GM13977 (cell line): ENCODE measurements around the gene PTRHD1.

Experiments
- DNase-seq: peaks from one replicate; pipeline ENCODE4 v3.0.0; 2012; ENCODE audit warnings: low spot score
- in situ Hi-C: fragments of 300-500 bp; cut with MboI; formaldehyde crosslinking; loops from one replicate; pipeline ENCODE4 v1.12.0; 2022; ENCODE audit warnings: low sequenced_read_pairs, low pct_unique_long_range_greater_than_20kb, mixed read lengths, inconsistent platforms; ENCODE audit not compliant: unreplicated experiment
- TF ChIP-seq, protein P1 (sequence below): IDR thresholded peaks from 2 replicates; pipeline ENCODE4 v1.5.1; 2012; ENCODE audit warnings: mild to moderate bottlenecking, control low read depth; ENCODE audit not compliant: insufficient read depth; ENCODE audit errors: extremely low read depth, missing control alignments

PTRHD1 gene

DNA sequence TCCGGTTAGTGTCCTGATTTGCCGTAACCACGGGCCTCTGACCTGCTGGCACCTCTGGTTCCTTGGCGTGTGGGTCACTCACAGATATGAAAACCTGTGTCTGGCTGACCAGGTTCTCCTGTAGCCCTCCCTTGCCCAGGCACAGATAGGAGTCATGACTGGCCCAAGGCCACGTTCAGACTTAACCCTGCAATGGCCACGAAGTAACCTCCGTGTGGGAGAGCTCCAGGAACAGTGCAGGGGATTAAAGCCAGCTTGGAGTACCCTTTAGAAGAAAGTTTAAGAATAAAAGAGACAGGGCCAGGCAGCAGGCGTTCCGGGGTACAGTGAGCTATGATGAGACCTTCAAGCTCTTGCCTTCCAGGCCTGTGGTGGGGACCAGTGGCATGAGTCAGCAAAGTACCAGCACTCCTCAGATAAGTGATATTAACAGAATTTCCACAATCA, 25.6 kb upstream of the PTRHD1 start:
- no peak for DNase-seq
- TF ChIP-seq, protein P1, sequence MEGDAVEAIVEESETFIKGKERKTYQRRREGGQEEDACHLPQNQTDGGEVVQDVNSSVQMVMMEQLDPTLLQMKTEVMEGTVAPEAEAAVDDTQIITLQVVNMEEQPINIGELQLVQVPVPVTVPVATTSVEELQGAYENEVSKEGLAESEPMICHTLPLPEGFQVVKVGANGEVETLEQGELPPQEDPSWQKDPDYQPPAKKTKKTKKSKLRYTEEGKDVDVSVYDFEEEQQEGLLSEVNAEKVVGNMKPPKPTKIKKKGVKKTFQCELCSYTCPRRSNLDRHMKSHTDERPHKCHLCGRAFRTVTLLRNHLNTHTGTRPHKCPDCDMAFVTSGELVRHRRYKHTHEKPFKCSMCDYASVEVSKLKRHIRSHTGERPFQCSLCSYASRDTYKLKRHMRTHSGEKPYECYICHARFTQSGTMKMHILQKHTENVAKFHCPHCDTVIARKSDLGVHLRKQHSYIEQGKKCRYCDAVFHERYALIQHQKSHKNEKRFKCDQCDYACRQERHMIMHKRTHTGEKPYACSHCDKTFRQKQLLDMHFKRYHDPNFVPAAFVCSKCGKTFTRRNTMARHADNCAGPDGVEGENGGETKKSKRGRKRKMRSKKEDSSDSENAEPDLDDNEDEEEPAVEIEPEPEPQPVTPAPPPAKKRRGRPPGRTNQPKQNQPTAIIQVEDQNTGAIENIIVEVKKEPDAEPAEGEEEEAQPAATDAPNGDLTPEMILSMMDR: no peak
- in situ Hi-C loops: no loop called here

- TF ChIP-seq, protein P1: no peak
- no peak for DNase-seq
- in situ Hi-C loops: no loop called here
Measured at GRCh38 chr2:24816884-24817283, 23.7 kb upstream of the PTRHD1 start.

GRCh38 chr2:24816404-24816803, 23.2 kb upstream of the PTRHD1 start:
- TF ChIP-seq, protein P1: no peak
- DNase-seq: no peak
- in situ Hi-C loops: no loop called here

DNA sequence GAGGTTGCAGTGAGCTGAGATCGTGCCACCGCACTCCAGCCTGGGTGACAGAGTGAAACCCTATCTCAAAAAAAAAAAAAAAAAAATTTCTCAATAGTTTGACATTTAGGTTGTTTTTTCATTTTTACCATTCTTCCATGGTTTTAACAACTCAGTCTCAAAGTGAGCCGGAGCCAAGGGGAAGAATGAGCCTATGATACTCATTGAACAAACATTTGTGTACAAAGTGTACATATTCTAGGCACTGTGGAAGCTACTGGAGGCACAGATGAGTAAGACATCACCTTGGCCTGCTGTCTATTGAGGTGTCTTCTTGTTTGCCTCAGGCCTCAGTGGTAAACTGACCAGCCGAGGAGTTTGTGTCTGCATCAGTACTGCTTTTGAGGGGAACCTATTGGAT, 22.0 kb upstream of the PTRHD1 start:
- DNase-seq: no peak
- TF ChIP-seq, protein P1: no peak
- in situ Hi-C loops: no loop called here

DNA sequence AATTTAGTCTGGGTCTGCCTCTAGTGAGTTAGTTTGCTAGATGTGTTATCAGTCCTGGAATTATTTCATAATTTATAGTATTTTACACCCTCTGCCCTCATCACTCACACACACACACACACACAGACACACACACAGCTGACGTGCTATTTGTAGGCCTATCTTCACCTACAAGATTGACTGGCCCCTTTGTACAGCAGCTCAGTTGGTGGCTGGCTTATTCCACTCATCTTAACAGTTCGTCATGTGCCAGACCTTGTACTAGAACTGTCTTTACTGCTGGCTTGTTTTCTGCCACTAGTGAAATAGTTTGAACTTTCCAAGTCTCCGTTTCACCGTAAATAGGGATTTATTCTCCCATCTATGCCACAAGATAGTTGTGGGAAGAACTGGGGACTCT, 21.3 kb upstream of the PTRHD1 start:
- in situ Hi-C loops: no loop called here
- no peak for DNase-seq
- TF ChIP-seq, protein P1: no peak

DNA sequence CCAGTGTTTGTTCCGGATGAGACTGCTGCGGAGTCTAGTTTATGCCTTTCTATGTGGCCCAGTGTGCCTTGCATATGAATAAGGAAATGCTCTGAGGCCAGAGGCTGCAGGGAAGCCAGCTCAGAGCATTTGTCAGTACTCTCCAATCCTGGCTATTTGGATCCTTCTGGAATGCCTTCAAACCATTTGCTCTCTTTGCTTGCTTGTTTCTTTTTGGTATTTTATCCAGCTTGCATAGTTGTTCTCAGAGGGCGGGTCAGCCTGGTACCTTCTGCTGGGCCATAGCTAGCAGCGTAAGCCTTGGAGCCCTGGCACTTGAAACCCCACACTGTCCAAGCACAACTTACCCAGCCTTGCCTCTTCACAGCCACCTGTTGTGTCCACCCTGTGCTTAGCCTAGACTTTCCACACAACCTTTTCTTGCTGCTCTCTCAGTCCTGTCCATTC, 20.5 kb upstream of the PTRHD1 start:
- DNase-seq: no peak
- TF ChIP-seq, protein P1: no peak
- in situ Hi-C loops: no loop called here

DNA sequence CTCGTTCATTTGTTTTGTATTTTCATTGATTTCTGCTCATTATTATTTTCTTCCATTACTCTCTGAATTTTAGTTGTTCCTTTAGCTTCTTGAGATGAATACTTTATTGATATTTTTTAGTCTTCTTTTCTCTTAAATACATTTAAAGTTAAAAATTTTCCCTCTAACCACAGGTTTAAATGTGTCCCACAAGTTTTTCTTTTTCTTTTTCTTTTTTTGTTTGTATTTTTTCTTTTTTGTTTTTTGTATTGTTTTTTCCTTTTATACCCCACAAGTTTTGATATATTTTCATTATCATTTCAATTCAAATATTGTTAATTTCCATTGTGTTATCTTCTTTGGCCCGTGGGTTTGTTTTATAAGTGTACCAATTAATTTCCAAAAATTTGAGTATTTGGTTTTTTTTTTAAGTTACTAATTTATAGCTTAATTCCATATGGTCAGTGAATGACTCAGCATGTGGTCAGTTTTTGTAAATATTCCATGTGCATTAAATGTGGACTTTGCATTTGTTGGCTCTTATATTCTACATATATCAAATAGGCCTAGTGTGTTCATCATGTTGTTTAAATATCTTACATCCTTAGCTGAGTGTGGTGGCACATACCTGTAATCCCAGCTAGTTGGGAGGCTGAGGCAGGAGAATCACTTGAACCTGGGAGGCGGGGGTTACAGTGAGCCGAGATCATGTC, 16.3 kb upstream of the PTRHD1 start:
- TF ChIP-seq, protein P1: no peak
- no peak for DNase-seq
- in situ Hi-C loops: no loop called here
